ENCODE results near the gene C19orf67.

Gene C19orf67

GRCh38 chr19:14085309-14085995 lies at the start of gene C19orf67:
C19orf67 (minus strand) TSS chr19:14085783; CDS start chr19:14085627, 156 bp downstream.
- no peak for DNase-seq

GRCh38 chr19:14135355-14135754 lies 49.8 kb upstream of the C19orf67 start:
- no peak for DNase-seq

GRCh38 chr19:14127929-14128509 lies 42.4 kb upstream of the C19orf67 start:
- DNase-seq: no peak

- no peak for DNase-seq
Observed at GRCh38 chr19:14127176-14127575, 41.6 kb upstream of the C19orf67 start.

- DNase-seq: no peak
Observed at GRCh38 chr19:14122924-14123323, 37.3 kb upstream of the C19orf67 start.

GRCh38 chr19:14120497-14120780 lies 34.9 kb upstream of the C19orf67 start:
- no peak for DNase-seq

- no peak for DNase-seq
Observed at GRCh38 chr19:14119644-14120496, 34.3 kb upstream of the C19orf67 start.

- no peak for DNase-seq
Observed at GRCh38 chr19:14119146-14119545, 33.6 kb upstream of the C19orf67 start.

- DNase-seq: no peak
Observed at GRCh38 chr19:14118165-14119051, 32.8 kb upstream of the C19orf67 start.

GRCh38 chr19:14117668-14118164 lies 32.1 kb upstream of the C19orf67 start, which contains the start of gene PRKACA:
PRKACA (minus strand) TSS chr19:14117762; CDS start chr19:14117547, 215 bp downstream.
- DNase-seq: peak; percentile 99

- no peak for DNase-seq
Observed at GRCh38 chr19:14116918-14117578, 31.5 kb upstream of the C19orf67 start.

- no peak for DNase-seq
Observed at GRCh38 chr19:14116525-14116917, 30.9 kb upstream of the C19orf67 start.

GRCh38 chr19:14115756-14116155 lies 30.2 kb upstream of the C19orf67 start:
- no peak for DNase-seq

- no peak for DNase-seq
Observed at GRCh38 chr19:14114854-14115253, 29.3 kb upstream of the C19orf67 start.

- no peak for DNase-seq
Observed at GRCh38 chr19:14114439-14114838, 28.9 kb upstream of the C19orf67 start.

GRCh38 chr19:14113762-14114414 lies 28.3 kb upstream of the C19orf67 start:
- DNase-seq: no peak

- no peak for DNase-seq
Observed at GRCh38 chr19:14112809-14113385, 27.3 kb upstream of the C19orf67 start.

GRCh38 chr19:14112051-14112808 lies 26.6 kb upstream of the C19orf67 start:
- DNase-seq: no peak

- no peak for DNase-seq
Observed at GRCh38 chr19:14111486-14111885, 25.9 kb upstream of the C19orf67 start.

- DNase-seq: no peak
Observed at GRCh38 chr19:14110650-14111049, 25.1 kb upstream of the C19orf67 start.
